GM18505 (cell line): Measurements from ENCODE around the gene FBLN7.
"Not testable (repeated sequence)": the region's sequence is repeated elsewhere in the genome, so short reads cannot be mapped to it uniquely, and the experiment has no call there.

Experiments used
- ATAC-seq: cut with Tn5 transposase; IDR thresholded peaks from one replicate; pipeline ENCODE4 v1.9.1; 2021; ENCODE audit not compliant: unreplicated experiment
- POLR2A ChIP-seq: IDR thresholded peaks from 4 replicates; pipeline ENCODE4 v1.6.1; 2011; ENCODE audit warnings: borderline replicate concordance; ENCODE audit not compliant: insufficient read depth, insufficient read length; ENCODE audit errors: extremely low read depth

The FBLN7 gene

GRCh38 chr2:112133344-112133743 is 4.8 kb upstream of the FBLN7 start:
- ATAC-seq, result no peak
- no peak for TF ChIP-seq POLR2A

- no peak for ATAC-seq
- no peak for TF ChIP-seq POLR2A
These were observed 4.1 kb upstream of the FBLN7 start for GRCh38 chr2:112134120-112134519.

GRCh38 chr2:112136096-112136495 is 2.1 kb upstream of the FBLN7 start:
- TF ChIP-seq POLR2A, result no peak
- ATAC-seq, result no peak

- no peak for ATAC-seq
- TF ChIP-seq POLR2A, result no peak
These were observed 548 bp upstream of the FBLN7 start for GRCh38 chr2:112137516-112138158.

- ATAC-seq, result not testable (repeated sequence)
These were observed 939 bp downstream of the FBLN7 start for GRCh38 chr2:112139033-112139614.

GRCh38 chr2:112139661-112140204 is 1.5 kb downstream of the FBLN7 start:
- not testable (repeated sequence) for ATAC-seq

GRCh38 chr2:112140205-112140802 is 2.1 kb downstream of the FBLN7 start:
- no peak for ATAC-seq
- no peak for TF ChIP-seq POLR2A

GRCh38 chr2:112140899-112141625 is 2.9 kb downstream of the FBLN7 start:
- TF ChIP-seq POLR2A, result no peak
- ATAC-seq, result no peak

GRCh38 chr2:112141626-112142007 is 3.4 kb downstream of the FBLN7 start:
- ATAC-seq, result no peak
- TF ChIP-seq POLR2A, result no peak

GRCh38 chr2:112142525-112143078 is 4.4 kb downstream of the FBLN7 start:
- no peak for TF ChIP-seq POLR2A
- ATAC-seq, result no peak

- ATAC-seq, result no peak
These were observed 5.0 kb downstream of the FBLN7 start for GRCh38 chr2:112143150-112143549.

GRCh38 chr2:112144966-112145365 is 6.8 kb downstream of the FBLN7 start:
- no peak for ATAC-seq
- TF ChIP-seq POLR2A, result no peak

More at GRCh38 chr2:112143150-112143549, 5.0 kb downstream of the FBLN7 start:
- TF ChIP-seq POLR2A, result no peak

GRCh38 chr2:112147382-112148168 is 9.4 kb downstream of the FBLN7 start:
- no peak for ATAC-seq
- no peak for TF ChIP-seq POLR2A
